ENCODE data around the gene ST3GAL3.

The ST3GAL3 gene

GRCh38 chr1:43879414-43879813 is 172.1 kb downstream of the ST3GAL3 start:
- TF ChIP-seq, protein P1, sequence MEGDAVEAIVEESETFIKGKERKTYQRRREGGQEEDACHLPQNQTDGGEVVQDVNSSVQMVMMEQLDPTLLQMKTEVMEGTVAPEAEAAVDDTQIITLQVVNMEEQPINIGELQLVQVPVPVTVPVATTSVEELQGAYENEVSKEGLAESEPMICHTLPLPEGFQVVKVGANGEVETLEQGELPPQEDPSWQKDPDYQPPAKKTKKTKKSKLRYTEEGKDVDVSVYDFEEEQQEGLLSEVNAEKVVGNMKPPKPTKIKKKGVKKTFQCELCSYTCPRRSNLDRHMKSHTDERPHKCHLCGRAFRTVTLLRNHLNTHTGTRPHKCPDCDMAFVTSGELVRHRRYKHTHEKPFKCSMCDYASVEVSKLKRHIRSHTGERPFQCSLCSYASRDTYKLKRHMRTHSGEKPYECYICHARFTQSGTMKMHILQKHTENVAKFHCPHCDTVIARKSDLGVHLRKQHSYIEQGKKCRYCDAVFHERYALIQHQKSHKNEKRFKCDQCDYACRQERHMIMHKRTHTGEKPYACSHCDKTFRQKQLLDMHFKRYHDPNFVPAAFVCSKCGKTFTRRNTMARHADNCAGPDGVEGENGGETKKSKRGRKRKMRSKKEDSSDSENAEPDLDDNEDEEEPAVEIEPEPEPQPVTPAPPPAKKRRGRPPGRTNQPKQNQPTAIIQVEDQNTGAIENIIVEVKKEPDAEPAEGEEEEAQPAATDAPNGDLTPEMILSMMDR (IDR thresholded peaks at IDR 0.05; ENCODE audit: extremely low read depth, insufficient read depth, missing control alignments) = no peak
- no peak for DNase-seq (ENCODE audit: low spot score)
- in situ Hi-C loops (cut with MboI; ENCODE audit: low pct_unique_long_range_greater_than_20kb, low sequenced_read_pairs, unreplicated experiment) = no loop called here

DNA sequence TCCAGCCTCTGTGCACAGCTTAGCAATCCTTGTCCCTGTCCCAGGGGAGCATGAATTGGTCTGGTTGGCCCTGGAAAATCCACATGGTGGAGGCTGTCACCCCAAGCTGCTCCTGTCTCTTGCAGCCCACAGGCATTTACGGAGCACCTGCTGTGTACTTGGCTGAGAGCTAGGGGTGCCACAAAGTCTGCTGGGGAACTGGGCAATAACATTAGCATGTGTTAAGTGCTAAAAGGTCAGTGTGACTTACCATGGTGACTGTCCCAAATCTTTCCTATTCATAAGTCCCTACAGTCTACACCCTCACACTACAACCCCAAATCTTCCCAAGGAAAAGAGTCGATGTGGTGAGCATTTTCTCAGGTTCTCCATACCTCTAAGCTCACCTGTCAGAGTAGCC is 172.7 kb downstream of the ST3GAL3 start:
- in situ Hi-C loops (cut with MboI; ENCODE audit: low pct_unique_long_range_greater_than_20kb, low sequenced_read_pairs, unreplicated experiment) = no loop called here
- TF ChIP-seq, protein P1 (IDR thresholded peaks at IDR 0.05; ENCODE audit: extremely low read depth, insufficient read depth, missing control alignments) = no peak
- DNase-seq (ENCODE audit: low spot score) = no peak

- no peak for DNase-seq (ENCODE audit: low spot score)
- in situ Hi-C loops (cut with MboI; ENCODE audit: low pct_unique_long_range_greater_than_20kb, low sequenced_read_pairs, unreplicated experiment) = no loop called here
- TF ChIP-seq, protein P1 (IDR thresholded peaks at IDR 0.05; ENCODE audit: extremely low read depth, insufficient read depth, missing control alignments) = no peak
Measured at GRCh38 chr1:43880604-43881003, 173.3 kb downstream of the ST3GAL3 start.

- in situ Hi-C loops (cut with MboI; ENCODE audit: low pct_unique_long_range_greater_than_20kb, low sequenced_read_pairs, unreplicated experiment) = no loop called here
- no peak for DNase-seq (ENCODE audit: low spot score)
Measured at GRCh38 chr1:43881415-43881814, 174.1 kb downstream of the ST3GAL3 start.

DNA sequence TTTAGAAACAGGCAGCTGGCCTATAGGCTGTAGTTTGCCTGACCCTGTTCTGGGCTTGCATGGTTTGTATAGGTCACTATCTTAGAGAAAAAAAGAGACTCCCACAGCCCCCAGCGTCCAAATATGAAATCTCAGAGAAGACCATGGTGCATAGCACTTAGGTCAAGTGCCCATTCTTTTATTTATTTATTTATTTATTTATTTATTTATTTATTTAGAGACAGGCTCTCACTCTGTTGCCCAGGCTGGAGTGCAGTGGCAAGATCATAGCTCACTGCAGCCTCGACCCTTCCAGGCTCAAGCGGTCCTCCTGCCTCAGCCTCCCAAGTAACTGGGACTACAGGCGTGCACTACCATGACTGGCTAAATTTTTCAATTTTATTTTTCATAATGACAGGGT is 175.4 kb downstream of the ST3GAL3 start:
- DNase-seq (ENCODE audit: low spot score) = no peak
- in situ Hi-C loops (cut with MboI; ENCODE audit: low pct_unique_long_range_greater_than_20kb, low sequenced_read_pairs, unreplicated experiment) = no loop called here
- TF ChIP-seq, protein P1 (IDR thresholded peaks at IDR 0.05; ENCODE audit: extremely low read depth, insufficient read depth, missing control alignments) = no peak

More at GRCh38 chr1:43881415-43881814, 174.1 kb downstream of the ST3GAL3 start:
- TF ChIP-seq, protein P1 (IDR thresholded peaks at IDR 0.05; ENCODE audit: extremely low read depth, insufficient read depth, missing control alignments) = no peak

- DNase-seq (ENCODE audit: low spot score) = no peak
- in situ Hi-C loops (cut with MboI; ENCODE audit: low pct_unique_long_range_greater_than_20kb, low sequenced_read_pairs, unreplicated experiment) = no loop called here
- TF ChIP-seq, protein P1 (IDR thresholded peaks at IDR 0.05; ENCODE audit: extremely low read depth, insufficient read depth, missing control alignments) = no peak
Measured at GRCh38 chr1:43883321-43883720, 176.0 kb downstream of the ST3GAL3 start.

GRCh38 chr1:43885279-43885801 is 178.0 kb downstream of the ST3GAL3 start:
- TF ChIP-seq, protein P1 (IDR thresholded peaks at IDR 0.05; ENCODE audit: extremely low read depth, insufficient read depth, missing control alignments) = no peak
- DNase-seq (ENCODE audit: low spot score) = no peak
- in situ Hi-C loops (cut with MboI; ENCODE audit: low pct_unique_long_range_greater_than_20kb, low sequenced_read_pairs, unreplicated experiment) = no loop called here
